H9 (cell line): Measurements from ENCODE around the gene SNX33. TPM values are rescaled to one million over a fixed set of nuclear protein-coding genes. Genes with fewer than 3 reads are reported as not detected.

ENCODE experiments used
- DNase-seq: peaks from one replicate; pipeline ENCODE4 v3.0.0-alpha.2; 2017
- H2AFZ ChIP-seq: one replicate; pipeline ENCODE4 v1.6.1; 2013; ENCODE audit warnings: mild to moderate bottlenecking, low read length, control low read depth, moderate library complexity
- H2AK5ac ChIP-seq: 2 replicates; pipeline ENCODE4 v1.6.1; 2013; ENCODE audit warnings: low read length, control low read depth, mixed read lengths; ENCODE audit not compliant: insufficient read length
- H2BK120ac ChIP-seq: one replicate; pipeline ENCODE4 v1.6.1; 2013; ENCODE audit warnings: low read depth, mild to moderate bottlenecking, low read length, control low read depth, inconsistent platforms; ENCODE audit not compliant: poor library complexity, severe bottlenecking
- H2BK12ac ChIP-seq: 2 replicates; pipeline ENCODE4 v1.6.1; 2013; ENCODE audit warnings: low read length, control low read depth, mixed read lengths, low read depth; ENCODE audit not compliant: insufficient read length
- H2BK15ac ChIP-seq: 2 replicates; pipeline ENCODE4 v1.6.1; 2013; ENCODE audit warnings: low read depth, low read length, control low read depth
- H2BK20ac ChIP-seq: one replicate; pipeline ENCODE4 v1.6.1; 2013; ENCODE audit warnings: low read depth, mild to moderate bottlenecking, low read length, control low read depth, inconsistent platforms; ENCODE audit not compliant: poor library complexity, severe bottlenecking
- H2BK5ac ChIP-seq: 2 replicates; pipeline ENCODE4 v1.6.1; 2013; ENCODE audit warnings: low read length, control low read depth, mixed read lengths; ENCODE audit not compliant: insufficient read length
- H3K14ac ChIP-seq: 2 replicates; pipeline ENCODE4 v1.6.1; 2013; ENCODE audit warnings: low read length, control low read depth; ENCODE audit not compliant: insufficient read depth
- H3K18ac ChIP-seq: 2 replicates; pipeline ENCODE4 v1.6.1; 2013; ENCODE audit warnings: low read depth, mild to moderate bottlenecking, mixed read lengths, low read length, control low read depth; ENCODE audit not compliant: insufficient read length
- H3K23ac ChIP-seq: 2 replicates; pipeline ENCODE4 v1.6.1; 2013; ENCODE audit warnings: low read length, control low read depth, mixed read lengths, low read depth; ENCODE audit not compliant: insufficient read length
- H3K23me2 ChIP-seq: 2 replicates; pipeline ENCODE4 v1.6.1; 2013; ENCODE audit warnings: low read depth, mild to moderate bottlenecking, mixed read lengths, low read length, control low read depth; ENCODE audit not compliant: insufficient read length, poor library complexity, severe bottlenecking
- H3K27ac ChIP-seq: 2 replicates; pipeline ENCODE4 v1.5.1; 2013; ENCODE audit warnings: low read length, control low read depth, mixed read lengths, low read depth; ENCODE audit not compliant: insufficient read length
- H3K27me3 ChIP-seq: 2 replicates; pipeline ENCODE4 v1.6.1; 2013; ENCODE audit warnings: low read length, control low read depth, inconsistent platforms; ENCODE audit not compliant: insufficient read depth
- H3K4ac ChIP-seq: 2 replicates; pipeline ENCODE4 v1.6.1; 2013; ENCODE audit warnings: low read depth, mild to moderate bottlenecking, control low read depth, inconsistent platforms, low read length, moderate library complexity
- H3K4me1 ChIP-seq: 2 replicates; pipeline ENCODE4 v1.6.1; 2013; ENCODE audit warnings: low read length, control low read depth, inconsistent platforms; ENCODE audit not compliant: insufficient read depth
- H3K4me2 ChIP-seq: 2 replicates; pipeline ENCODE4 v1.6.1; 2013; ENCODE audit warnings: low read length, control low read depth, mixed read lengths; ENCODE audit not compliant: insufficient read length, insufficient read depth
- H3K56ac ChIP-seq: 2 replicates; pipeline ENCODE4 v1.6.1; 2013; ENCODE audit warnings: low read depth, mild to moderate bottlenecking, mixed read lengths, low read length, control low read depth; ENCODE audit not compliant: insufficient read length
- H3K79me1 ChIP-seq: 2 replicates; pipeline ENCODE4 v1.6.1; 2013; ENCODE audit warnings: low read depth, mild to moderate bottlenecking, moderate library complexity, low read length, control low read depth, inconsistent platforms; ENCODE audit not compliant: insufficient read depth, poor library complexity, severe bottlenecking
- H3K79me2 ChIP-seq: 2 replicates; pipeline ENCODE4 v1.6.1; 2013; ENCODE audit warnings: low read length, control low read depth, inconsistent platforms; ENCODE audit not compliant: insufficient read depth
- H3K9ac ChIP-seq: 2 replicates; pipeline ENCODE4 v1.6.1; 2013; ENCODE audit warnings: low read length, control low read depth, mixed read lengths; ENCODE audit not compliant: insufficient read length; ENCODE audit errors: extremely low read depth
- H3K9me3 ChIP-seq: one replicate; pipeline ENCODE4 v1.6.1; 2013; ENCODE audit warnings: low read depth, low read length, inconsistent platforms; ENCODE audit not compliant: control insufficient read depth
- H3T11ph ChIP-seq: one replicate; pipeline ENCODE4 v1.6.1; 2013; ENCODE audit warnings: mild to moderate bottlenecking, low read length, control low read depth, inconsistent platforms
- H4K20me1 ChIP-seq: one replicate; pipeline ENCODE4 v1.6.1; 2013; ENCODE audit not compliant: control insufficient read depth, insufficient read length, insufficient read depth
- H4K5ac ChIP-seq: 2 replicates; pipeline ENCODE4 v1.6.1; 2013; ENCODE audit warnings: low read depth, mild to moderate bottlenecking, mixed read lengths, low read length, control low read depth; ENCODE audit not compliant: insufficient read length
- H4K8ac ChIP-seq: replicated peaks from 2 replicates; pipeline ENCODE4 v1.6.1; 2013; ENCODE audit warnings: low read length, control low read depth, mixed read lengths, low read depth; ENCODE audit not compliant: insufficient read length
- H4K91ac ChIP-seq: 2 replicates; pipeline ENCODE4 v1.6.1; 2013; ENCODE audit warnings: low read depth, mild to moderate bottlenecking, moderate library complexity, mixed read lengths, low read length, control low read depth; ENCODE audit not compliant: insufficient read length
- H3K27ac Mint-ChIP-seq, 3 experiments: 2 replicates in 2 of 3; 3 replicates in 1 of 3; pipeline ENCODE4 v1.8.0; 2020 to 2021; ENCODE audit warnings: mixed read lengths in 3 of 3, mild to moderate bottlenecking in 1 of 3, moderate library complexity in 1 of 3
- H3K27me3 Mint-ChIP-seq: 2 replicates; pipeline ENCODE4 v1.8.0; 2021; ENCODE audit warnings: low read depth, mild to moderate bottlenecking, moderate library complexity, mixed read lengths
- H3K36me3 Mint-ChIP-seq, 3 experiments: 2 replicates in 2 of 3; 3 replicates in 1 of 3; pipeline ENCODE4 v1.8.0; 2020 to 2021; ENCODE audit warnings: low read depth in 3 of 3, mixed read lengths in 3 of 3; ENCODE audit not compliant: insufficient read depth in 1 of 3
- H3K4me1 Mint-ChIP-seq, 2 experiments: 2 replicates each; pipeline ENCODE4 v1.8.0; 2020; ENCODE audit warnings: mixed read lengths in 2 of 2
- H3K4me3 Mint-ChIP-seq, 2 experiments: 2 replicates in 1 of 2; 3 replicates in 1 of 2; pipeline ENCODE4 v1.8.0; 2020 to 2021; ENCODE audit warnings: mild to moderate bottlenecking in 2 of 2, mixed read lengths in 2 of 2, moderate library complexity in 1 of 2
- H3K9me3 Mint-ChIP-seq, 2 experiments: 2 replicates in 1 of 2; 3 replicates in 1 of 2; pipeline ENCODE4 v1.8.0; 2020; ENCODE audit warnings: mild to moderate bottlenecking in 2 of 2, mixed read lengths in 2 of 2, moderate library complexity in 1 of 2
- CTCF ChIP-seq: fragments of 200-600 bp; sonication (generic); conservative IDR thresholded peaks from 3 replicates; pipeline ENCODE4 v1.8.0; 2021; ENCODE audit warnings: antibody characterized with exemption, mild to moderate bottlenecking
- WGBS: extraction: QIAGEN DNeasy Blood & Tissue Kit; methylation state at CpG from one replicate; pipeline ENCODE4 v1.1.7; 2013; ENCODE audit warnings: missing lambda C conversion rate, low lambda C conversion rate, mixed read lengths; ENCODE audit not compliant: insufficient read length; ENCODE audit errors: extremely low coverage; 5-methylcytosine and 5-hydroxymethylcytosine counted together
- total RNA-seq: library from RNA; stranded (reverse); gene quantifications from 2 replicates; pipeline ENCODE4 v1.2.1, GENCODE V29; 2021

Gene SNX33
- total RNA-seq, 1 experiment from 2014 or later: 17.7 TPM

GRCh38 chr15:75661100-75661755 lies 13.5 kb downstream of the SNX33 start:
- H2BK15ac ChIP-seq: no peak overlapping the region
- H3T11ph ChIP-seq: no peak overlapping the region
- no CpG with 5 or more reads among the region's 14 CpGs for WGBS
- H3K4me1 ChIP-seq: 0 out of 2 replicates have a peak, but pooled peaks cover 2% of the 10 kb centered on the region
- no peak overlapping the region for H3K14ac ChIP-seq
- Mint-ChIP-seq H3K4me3 (no peak overlapping the region), H3K4me1 (peaks cover 0 to 8% of the 10 kb centered on the region in 2 experiments; a peak in 1 of 4 replicates), H3K9me3 (no peaks in the 10 kb centered on the region), H3K27ac (peak overlapping the region; percentile 58 to 91 (median 82); a peak in 4 of 7 replicates), H3K36me3 (peaks cover 16 to 32% (median 26%) of the 10 kb centered on the region in 3 experiments), H3K27me3 (no peaks in the 10 kb centered on the region)
- H3K23ac ChIP-seq: no peak overlapping the region
- no peak overlapping the region for H3K56ac ChIP-seq
- no peak overlapping the region for H2BK20ac ChIP-seq
- no peaks in the 10 kb centered on the region for H3K27me3 ChIP-seq
- H4K5ac ChIP-seq: no peak overlapping the region
- H2BK12ac ChIP-seq: no peak overlapping the region
- no peak overlapping the region for H2AFZ ChIP-seq
- no peak overlapping the region for H3K4me2 ChIP-seq
- no peak overlapping the region for H2BK5ac ChIP-seq
- TF ChIP-seq CTCF: no peak
- H3K4ac ChIP-seq: no peak overlapping the region
- peak; percentile 76 for DNase-seq
- H3K79me2 ChIP-seq: no peaks in the 10 kb centered on the region
- H3K27ac ChIP-seq: no peak overlapping the region
- H4K8ac ChIP-seq: no peak overlapping the region
- H3K79me1 ChIP-seq: no peaks in the 10 kb centered on the region
- H3K18ac ChIP-seq: no peak overlapping the region
- H4K20me1 ChIP-seq: no peaks in the 10 kb centered on the region
- no peak overlapping the region for H2BK120ac ChIP-seq
- no peaks in the 10 kb centered on the region for H3K9me3 ChIP-seq
- H4K91ac ChIP-seq: no peak overlapping the region
- H3K9ac ChIP-seq: no peak overlapping the region
- no peak overlapping the region for H2AK5ac ChIP-seq
- H3K23me2 ChIP-seq: no peaks in the 10 kb centered on the region
